Vagina (tissue), 2 donors: ENCODE results near the gene BNC2.

ENCODE experiments used
- CTCF ChIP-seq, 3 experiments: fragments of 450-650 bp in 2 of 3; fragments of 200-600 bp in 1 of 3; sonication (generic) in 1 of 3; IDR thresholded peaks; one replicate each; pipeline ENCODE4 v1.5.1; 2017 to 2019; ENCODE audit warnings: antibody characterized with exemption in 3 of 3, mild to moderate bottlenecking in 2 of 3, moderate library complexity in 2 of 3
- POLR2A ChIP-seq, 2 donors: fragments of 450-650 bp; IDR thresholded peaks; one replicate each; pipeline ENCODE4 v1.6.1; 2017; ENCODE audit warnings: antibody characterized with exemption in 2 of 2, mild to moderate bottlenecking in 2 of 2, moderate library complexity in 2 of 2

GRCh38 chr9:16505199-16505598, 365.3 kb downstream of the BNC2 start:
- no peak for TF ChIP-seq CTCF (IDR thresholded peaks at IDR 0.05)
- TF ChIP-seq POLR2A (IDR thresholded peaks at IDR 0.05): no peak
